CD4-positive, alpha-beta T cell treated with Interleukin-10 for 1 hour (primary cell): ENCODE data around the gene GCLC.
A peak's percentile ranks its signal among the peaks of the same experiment; 100 is the strongest.

Experiments
- DNase-seq: peaks from one replicate; pipeline ENCODE4 v3.0.0-alpha.2; 2020

The GCLC gene

GRCh38 chr6:53523511-53524454, 21.1 kb downstream of the GCLC start:
- DNase-seq = no peak

- no peak for DNase-seq
Measured at GRCh38 chr6:53520320-53520928, 24.5 kb downstream of the GCLC start.

GRCh38 chr6:53518862-53519261, 26.0 kb downstream of the GCLC start:
- no peak for DNase-seq

- no peak for DNase-seq
Measured at GRCh38 chr6:53517021-53517420, 27.9 kb downstream of the GCLC start.

- no peak for DNase-seq
Measured at GRCh38 chr6:53514677-53515076, 30.2 kb downstream of the GCLC start.

GRCh38 chr6:53513519-53513966, 31.4 kb downstream of the GCLC start:
- no peak for DNase-seq

GRCh38 chr6:53513056-53513455, 31.8 kb downstream of the GCLC start:
- no peak for DNase-seq

GRCh38 chr6:53512626-53513025, 32.3 kb downstream of the GCLC start:
- DNase-seq = no peak

- no peak for DNase-seq
Measured at GRCh38 chr6:53510746-53511145, 34.2 kb downstream of the GCLC start.

GRCh38 chr6:53506872-53507271, 38.0 kb downstream of the GCLC start:
- DNase-seq = no peak

- DNase-seq = no peak
Measured at GRCh38 chr6:53504512-53504911, 40.4 kb downstream of the GCLC start.

- no peak for DNase-seq
Measured at GRCh38 chr6:53503060-53503459, 41.8 kb downstream of the GCLC start.

GRCh38 chr6:53501432-53501831, 43.5 kb downstream of the GCLC start:
- no peak for DNase-seq

- DNase-seq = no peak
Measured at GRCh38 chr6:53500095-53500494, 44.8 kb downstream of the GCLC start.

GRCh38 chr6:53499094-53499493, 45.8 kb downstream of the GCLC start:
- no peak for DNase-seq

GRCh38 chr6:53498649-53499048, 46.3 kb downstream of the GCLC start:
- no peak for DNase-seq

- DNase-seq = no peak
Measured at GRCh38 chr6:53497905-53498304, 47.0 kb downstream of the GCLC start.

- DNase-seq = no peak
Measured at GRCh38 chr6:53496797-53497375, 48.0 kb downstream of the GCLC start.

- no peak for DNase-seq
Measured at GRCh38 chr6:53495506-53496499, 49.1 kb downstream of the GCLC start.

- DNase-seq = no peak
Measured at GRCh38 chr6:53494076-53494475, 50.8 kb downstream of the GCLC start.

- no peak for DNase-seq
Measured at GRCh38 chr6:53493635-53494025, 51.3 kb downstream of the GCLC start.

- DNase-seq = peak; percentile 63
Measured at GRCh38 chr6:53492860-53493634, 51.9 kb downstream of the GCLC start.
